NCI-H460 (cell line): ENCODE measurements around the gene HOXA9. TPM values are rescaled to one million over a fixed set of nuclear protein-coding genes. Genes with fewer than 3 reads are reported as not detected.
A peak's percentile ranks its signal among the peaks of the same experiment; 100 is the strongest.

ENCODE experiments used
- DNase-seq: peaks from one replicate; pipeline ENCODE4 v3.0.0-alpha.2; 2016; ENCODE audit warnings: low read depth; ENCODE audit errors: extremely low read depth
- total RNA-seq: library from RNA; depleted of rRNA; stranded (reverse); fragments of >200 nt; shearing (Covaris generic); gene quantifications from 2 replicates; pipeline ENCODE4 v1.2.3, GENCODE V29; 2014

HOXA9 gene
- total RNA-seq, 1 experiment from 2014 or later: 7.8 TPM

GRCh38 chr7:27167916-27168264 is 2.6 kb upstream of the HOXA9 start:
- DNase-seq: no peak

- DNase-seq: no peak
These were observed 1.5 kb upstream of the HOXA9 start for GRCh38 chr7:27166531-27167505.

DNA sequence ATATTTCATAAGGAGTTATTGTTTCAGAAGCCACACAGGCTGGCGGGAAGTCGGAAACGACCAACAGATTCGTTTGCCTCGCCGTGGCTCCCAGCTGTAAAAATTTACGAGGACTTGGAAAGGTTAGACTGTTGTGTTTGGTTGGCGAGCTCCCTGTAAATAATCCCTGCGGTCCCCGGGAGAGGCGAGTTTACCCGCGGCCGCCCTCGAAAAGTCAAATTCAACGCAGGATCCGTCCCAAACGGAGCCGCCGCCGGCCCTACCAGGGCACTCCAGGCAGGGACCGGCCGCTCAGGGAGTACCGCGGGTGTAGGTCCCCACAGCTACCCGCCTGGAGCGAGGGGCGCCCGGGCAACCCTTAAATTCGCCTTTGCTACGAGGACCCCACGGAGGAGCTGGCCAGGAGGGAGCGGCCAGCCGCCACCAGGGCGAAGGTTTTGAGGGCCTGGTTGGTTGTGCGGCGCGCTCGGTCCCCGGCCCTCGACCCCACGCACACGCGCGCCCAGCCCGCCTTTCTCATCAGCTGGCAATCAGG is 726 bp upstream of the HOXA9 start:
- no peak for DNase-seq

DNA sequence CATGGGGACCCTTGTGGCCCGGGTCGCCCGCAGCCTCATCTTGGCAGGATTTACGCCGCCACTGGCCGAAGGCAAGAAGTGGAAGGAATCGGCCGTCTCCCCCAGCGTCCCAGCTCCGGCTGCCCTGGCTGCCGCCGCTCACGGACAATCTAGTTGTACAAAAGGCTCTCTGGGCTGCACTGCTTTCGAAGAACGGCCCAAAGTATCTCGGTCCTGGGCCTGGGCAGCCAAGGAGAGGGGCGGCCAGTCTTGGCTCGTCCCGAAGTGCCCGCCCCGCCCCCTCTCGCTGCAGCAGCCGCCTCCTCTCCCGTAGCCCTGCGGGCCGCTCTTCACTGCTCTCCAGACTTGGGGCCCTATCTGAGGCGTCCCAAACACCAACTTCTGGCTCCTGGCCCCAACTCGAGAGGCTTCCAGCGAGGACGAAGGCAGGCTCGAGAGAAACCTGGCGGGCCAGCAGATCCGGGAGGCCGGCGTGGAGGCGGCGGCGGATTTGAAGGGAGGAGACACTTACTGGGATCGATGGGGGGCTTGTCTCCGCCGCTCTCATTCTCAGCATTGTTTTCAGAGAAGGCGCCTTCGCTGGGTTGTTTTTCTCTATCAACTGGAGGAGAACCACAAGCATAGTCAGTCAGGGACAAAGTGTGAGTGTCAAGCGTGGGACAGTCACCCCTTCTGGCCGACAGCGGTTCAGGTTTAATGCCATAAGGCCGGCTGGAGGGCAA is 809 bp downstream of the HOXA9 start:
- no peak for DNase-seq

- DNase-seq: no peak
These were observed 1.3 kb downstream of the HOXA9 start for GRCh38 chr7:27164045-27164366.

GRCh38 chr7:27163288-27164044 is 1.9 kb downstream of the HOXA9 start:
- DNase-seq: no peak

DNA sequence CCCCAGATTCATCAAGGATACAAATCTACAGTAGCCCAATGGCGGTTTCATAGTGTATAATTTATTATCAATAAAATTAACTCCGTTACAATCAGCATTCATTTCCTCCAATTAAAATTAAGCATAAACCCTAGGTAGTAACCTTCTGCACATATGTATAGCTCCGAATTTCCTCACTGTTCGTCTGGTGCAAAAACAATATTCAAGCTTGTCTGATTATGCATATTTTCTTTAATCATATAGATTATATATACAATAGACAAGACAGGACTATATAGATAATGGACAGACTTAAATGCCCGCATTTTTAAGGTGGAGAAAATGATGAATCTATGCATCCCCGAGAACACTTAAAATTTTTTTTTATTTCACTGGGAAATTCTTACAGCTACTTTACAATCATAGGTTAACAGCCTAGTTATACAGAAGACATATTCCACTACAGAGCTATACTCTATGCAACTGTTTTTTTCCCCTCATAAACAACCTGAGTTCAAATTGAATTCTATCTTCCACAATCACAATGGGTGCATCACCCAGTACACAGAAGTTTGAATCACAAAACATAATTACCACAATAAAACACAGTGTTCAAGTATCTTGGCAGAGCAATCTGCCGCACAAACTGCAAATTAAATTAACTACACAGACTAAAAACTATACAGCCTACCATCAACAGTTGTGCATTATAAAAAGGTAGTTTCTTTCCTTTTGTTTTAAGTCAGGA is 2.6 kb downstream of the HOXA9 start:
- no peak for DNase-seq

DNA sequence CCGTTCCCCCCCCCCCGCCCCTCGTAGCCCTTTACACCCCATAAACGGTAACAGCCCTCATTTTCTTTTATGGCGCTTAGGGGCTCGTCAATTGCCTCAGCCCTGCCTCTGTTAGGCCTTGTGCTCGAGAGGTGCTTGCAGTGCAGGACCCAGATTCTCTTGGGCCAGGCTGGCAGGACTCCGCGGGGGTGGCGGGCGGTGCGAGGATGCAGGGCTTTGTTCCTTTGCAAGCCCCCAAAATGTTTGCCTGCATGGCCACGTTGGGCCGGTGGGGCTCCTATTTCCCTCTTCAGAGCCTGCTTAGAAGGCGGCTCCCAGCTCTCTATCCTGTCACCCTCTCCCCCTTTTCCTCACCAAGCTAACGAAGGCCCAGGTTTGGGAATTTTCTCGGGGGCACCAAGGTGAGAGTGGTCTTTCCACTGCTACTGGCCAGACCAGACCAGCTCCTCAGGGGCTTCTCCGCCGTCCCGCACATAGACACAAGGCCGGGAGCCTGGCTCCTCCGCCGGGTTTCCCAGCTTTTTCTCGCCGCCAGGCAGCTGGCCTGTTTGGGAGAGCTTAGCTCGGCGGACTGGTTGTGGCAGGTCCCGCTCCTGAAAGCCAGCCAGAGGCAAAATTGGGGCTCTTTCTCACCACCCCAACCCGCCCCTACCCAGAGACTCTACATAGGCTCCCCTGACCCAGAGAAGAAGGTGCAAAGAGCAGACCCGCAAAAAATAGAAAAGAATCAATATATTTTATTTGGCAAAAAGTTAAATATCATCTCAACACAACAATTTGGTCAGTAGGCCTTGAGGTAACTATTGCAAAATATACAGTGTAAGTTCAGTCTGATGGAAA is 3.4 kb downstream of the HOXA9 start:
- no peak for DNase-seq

- no peak for DNase-seq
These were observed 4.1 kb downstream of the HOXA9 start for GRCh38 chr7:27161214-27161720.

DNA sequence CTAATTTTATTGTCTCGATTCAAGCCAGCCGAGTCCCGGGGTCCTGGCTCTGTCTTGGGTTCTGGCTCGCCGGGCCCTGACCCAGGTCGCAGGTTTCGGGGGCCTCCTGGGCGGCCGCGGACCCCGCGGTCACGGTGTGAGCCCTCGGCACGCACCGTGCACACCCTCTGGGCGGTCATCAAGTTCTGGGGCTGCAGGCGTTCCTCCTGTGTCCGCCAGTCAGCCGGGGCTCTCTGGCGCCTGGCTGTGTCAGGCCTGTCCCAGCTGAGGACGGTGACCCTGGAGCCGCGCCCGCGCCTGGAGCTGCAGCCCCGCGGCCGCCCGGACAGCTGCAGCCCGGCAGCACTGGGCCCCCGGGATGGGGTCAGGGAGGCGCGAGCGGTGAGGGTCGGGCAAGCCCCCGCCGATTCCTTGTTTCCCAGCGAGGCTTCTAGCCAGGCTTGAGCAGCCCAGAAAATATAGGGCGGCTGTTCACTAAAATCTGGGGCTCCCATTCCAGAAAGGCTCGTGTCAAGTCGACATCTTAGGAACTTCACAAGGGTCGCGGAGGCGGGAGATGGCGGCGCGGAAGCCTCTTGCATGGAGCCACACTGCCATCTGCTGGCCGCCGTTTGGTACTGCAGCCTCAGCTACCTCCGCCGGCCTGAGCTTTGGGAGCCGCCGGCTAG is 4.7 kb downstream of the HOXA9 start:
- DNase-seq: peak; percentile 73

- no peak for DNase-seq
These were observed 5.2 kb downstream of the HOXA9 start for GRCh38 chr7:27160145-27160545.

GRCh38 chr7:27159266-27160144 is 5.8 kb downstream of the HOXA9 start:
- no peak for DNase-seq

GRCh38 chr7:27158436-27159265 is 6.7 kb downstream of the HOXA9 start:
- DNase-seq: no peak

DNA sequence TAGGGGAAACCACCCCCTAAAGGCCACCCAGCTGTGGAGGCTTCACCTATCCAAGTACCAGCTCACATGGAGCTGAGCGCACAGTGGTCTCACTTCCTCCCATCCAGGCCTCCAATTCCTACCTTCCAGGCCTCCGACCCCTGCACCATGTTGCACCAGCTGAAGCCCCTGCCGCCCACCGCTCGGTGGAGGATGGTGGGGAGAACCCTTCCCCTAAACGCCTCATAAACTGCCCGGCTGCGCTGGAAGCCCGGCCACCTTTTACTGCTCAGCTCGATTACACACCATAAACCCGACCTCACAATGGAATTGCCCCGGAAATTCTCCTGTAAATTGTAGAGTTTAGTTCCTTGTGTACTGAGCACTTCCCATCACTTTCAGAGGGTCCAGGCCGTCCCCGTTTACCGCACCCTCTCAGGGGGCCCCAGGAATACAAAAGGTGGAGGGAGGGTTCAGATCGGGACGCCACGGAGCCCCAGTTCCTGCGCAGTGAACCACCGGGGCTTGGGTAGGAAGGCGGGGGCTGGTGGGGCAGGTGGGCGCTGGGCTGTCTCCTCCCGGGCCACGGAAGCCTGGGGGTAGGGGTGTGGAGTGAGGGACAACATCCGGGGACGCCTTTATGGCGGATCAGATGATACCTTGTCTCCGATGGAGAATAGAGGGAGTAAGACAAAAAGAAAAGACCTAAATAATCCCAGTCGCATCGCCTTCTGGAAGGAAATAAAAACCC is 7.5 kb downstream of the HOXA9 start:
- DNase-seq: no peak

GRCh38 chr7:27156916-27157701 is 8.2 kb downstream of the HOXA9 start:
- DNase-seq: no peak
